SK-N-SH treated with all-trans-retinoic acid at 6 μM for 48 hours (cell line): ENCODE data around the gene IL10RA.
A peak's percentile ranks its signal among the peaks of the same experiment; 100 is the strongest.

ENCODE experiments used
- CSDC2 ChIP-seq: fragments of 250-450 bp; sonication (Bioruptor Pico); IDR thresholded peaks from 2 replicates; pipeline ENCODE4 v1.5.0; 2020; ENCODE audit warnings: mild to moderate bottlenecking, moderate library complexity
- OSR1 ChIP-seq: fragments of 250-450 bp; sonication (Bioruptor Pico); IDR thresholded peaks from 2 replicates; pipeline ENCODE4 v1.8.0; 2022; ENCODE audit warnings: moderate library complexity, mild to moderate bottlenecking, inconsistent platforms
- POU6F1 ChIP-seq: fragments of 250-450 bp; sonication (Bioruptor Pico); IDR thresholded peaks from 2 replicates; pipeline ENCODE4 v1.8.0; 2021; ENCODE audit warnings: low read depth, mild to moderate bottlenecking, moderate library complexity, borderline replicate concordance
- RARB ChIP-seq: fragments of 250-450 bp; sonication (Bioruptor Pico); IDR thresholded peaks from 2 replicates; pipeline ENCODE4 v1.8.0; 2021; ENCODE audit warnings: mild to moderate bottlenecking, moderate library complexity
- TOX ChIP-seq: fragments of 250-450 bp; sonication (Bioruptor Pico); IDR thresholded peaks from 2 replicates; pipeline ENCODE4 v1.8.0; 2021; ENCODE audit warnings: mild to moderate bottlenecking, moderate library complexity, borderline replicate concordance
- ZFP30 ChIP-seq: fragments of 450-650 bp; formaldehyde crosslinking; IDR thresholded peaks from 2 replicates; pipeline ENCODE4 v1.5.0; 2022; ENCODE audit warnings: mild to moderate bottlenecking, moderate library complexity
- ZNF8 ChIP-seq: fragments of 450-650 bp; formaldehyde crosslinking; IDR thresholded peaks from 2 replicates; pipeline ENCODE4 v1.5.0; 2020; ENCODE audit warnings: mild to moderate bottlenecking, moderate library complexity

GRCh38 chr11:118021146-118021545 lies 35.0 kb downstream of the IL10RA start:
- no peak for TF ChIP-seq RARB (CRISPR knock-in tag)
- no peak for TF ChIP-seq POU6F1
- no peak for TF ChIP-seq TOX (CRISPR knock-in tag)
- TF ChIP-seq OSR1: no peak
- TF ChIP-seq ZFP30 (CRISPR knock-in tag): peak; percentile 75
- no peak for TF ChIP-seq ZNF8
- TF ChIP-seq CSDC2 (CRISPR knock-in tag): no peak
